Measurements from ENCODE around the gene HSPB6. TPM values are rescaled to one million over a fixed set of nuclear protein-coding genes. Genes with fewer than 3 reads are reported as not detected.

The HSPB6 gene
- total and polyA plus RNA-seq, 2 donors from 2014 or later = 53.1 to 64.3 TPM

DNA sequence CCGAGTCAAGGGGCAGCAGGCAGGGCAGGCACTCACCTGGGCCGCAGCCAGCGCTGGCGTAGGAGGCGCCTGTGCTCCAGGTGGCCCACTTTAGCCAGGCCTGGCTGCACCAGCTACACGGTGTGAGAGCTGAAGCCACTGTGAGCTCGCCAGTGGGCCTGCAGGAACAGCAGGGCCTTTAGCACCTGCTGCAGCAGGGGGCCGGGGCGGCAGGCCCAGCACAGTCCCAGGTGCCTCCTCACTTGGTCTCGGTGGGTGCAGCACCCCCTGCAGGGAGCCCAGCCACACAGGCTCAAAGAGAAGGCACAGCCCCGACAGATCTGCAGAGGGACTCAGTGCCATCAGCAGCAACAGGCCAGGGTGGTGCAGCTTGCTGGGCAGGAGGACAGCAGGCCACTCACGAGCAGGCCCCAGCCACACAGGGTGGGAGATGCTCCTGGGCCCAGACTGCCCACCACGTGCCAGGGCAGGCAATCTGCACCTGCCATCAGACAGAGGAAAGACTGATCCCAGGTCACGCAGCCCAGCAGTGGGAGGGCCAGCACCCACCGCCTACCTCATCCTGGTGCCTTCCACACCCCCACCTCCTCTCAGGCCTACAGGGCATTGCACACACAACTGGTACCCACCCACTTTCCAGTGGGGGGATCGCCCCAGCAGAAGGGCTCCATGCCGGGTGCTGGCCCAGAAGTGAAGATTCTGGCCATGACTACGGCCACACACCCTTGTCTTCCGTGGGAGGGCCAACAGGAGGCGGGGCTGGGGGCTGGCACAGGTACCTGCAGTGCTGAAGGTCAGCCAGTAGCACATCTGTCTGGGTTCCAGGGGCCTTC, 34.4 kb upstream of the HSPB6 start:
- intact Hi-C loops (cut with DNase I) = no loop called here
- Histone ChIP-seq H3K4me3 (ENCODE audit: low read length in 3 of 3) (no peak overlapping the region), H3K4me1 (ENCODE audit: control insufficient read depth in 2 of 3, insufficient read depth in 2 of 3, low read depth in 1 of 3, low read length in 3 of 3) (no peaks in the 10 kb centered on the region), H3K9ac (ENCODE audit: low read length in 3 of 3) (no peak overlapping the region), H3K9me3 (ENCODE audit: control insufficient read depth in 2 of 3, insufficient read depth in 1 of 3, low read length in 3 of 3) (no peaks in the 10 kb centered on the region), H3K27me3 (ENCODE audit: control insufficient read depth, insufficient read depth, low read length) (peaks cover 2% of the 10 kb centered on the region), H3K36me3 (ENCODE audit: control insufficient read depth in 2 of 3, insufficient read depth in 3 of 3, low read length in 3 of 3) (no peaks in the 10 kb centered on the region), H3K27ac (ENCODE audit: low read depth in 2 of 2, low read length in 2 of 2) (no peak overlapping the region)
- FAIRE-seq = no peak
- TF ChIP-seq, protein P1, sequence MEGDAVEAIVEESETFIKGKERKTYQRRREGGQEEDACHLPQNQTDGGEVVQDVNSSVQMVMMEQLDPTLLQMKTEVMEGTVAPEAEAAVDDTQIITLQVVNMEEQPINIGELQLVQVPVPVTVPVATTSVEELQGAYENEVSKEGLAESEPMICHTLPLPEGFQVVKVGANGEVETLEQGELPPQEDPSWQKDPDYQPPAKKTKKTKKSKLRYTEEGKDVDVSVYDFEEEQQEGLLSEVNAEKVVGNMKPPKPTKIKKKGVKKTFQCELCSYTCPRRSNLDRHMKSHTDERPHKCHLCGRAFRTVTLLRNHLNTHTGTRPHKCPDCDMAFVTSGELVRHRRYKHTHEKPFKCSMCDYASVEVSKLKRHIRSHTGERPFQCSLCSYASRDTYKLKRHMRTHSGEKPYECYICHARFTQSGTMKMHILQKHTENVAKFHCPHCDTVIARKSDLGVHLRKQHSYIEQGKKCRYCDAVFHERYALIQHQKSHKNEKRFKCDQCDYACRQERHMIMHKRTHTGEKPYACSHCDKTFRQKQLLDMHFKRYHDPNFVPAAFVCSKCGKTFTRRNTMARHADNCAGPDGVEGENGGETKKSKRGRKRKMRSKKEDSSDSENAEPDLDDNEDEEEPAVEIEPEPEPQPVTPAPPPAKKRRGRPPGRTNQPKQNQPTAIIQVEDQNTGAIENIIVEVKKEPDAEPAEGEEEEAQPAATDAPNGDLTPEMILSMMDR (IDR thresholded peaks at IDR 0.05; ENCODE audit: borderline replicate concordance, extremely low read depth, insufficient read depth) = no peak
- no peak for DNase-seq

DNA sequence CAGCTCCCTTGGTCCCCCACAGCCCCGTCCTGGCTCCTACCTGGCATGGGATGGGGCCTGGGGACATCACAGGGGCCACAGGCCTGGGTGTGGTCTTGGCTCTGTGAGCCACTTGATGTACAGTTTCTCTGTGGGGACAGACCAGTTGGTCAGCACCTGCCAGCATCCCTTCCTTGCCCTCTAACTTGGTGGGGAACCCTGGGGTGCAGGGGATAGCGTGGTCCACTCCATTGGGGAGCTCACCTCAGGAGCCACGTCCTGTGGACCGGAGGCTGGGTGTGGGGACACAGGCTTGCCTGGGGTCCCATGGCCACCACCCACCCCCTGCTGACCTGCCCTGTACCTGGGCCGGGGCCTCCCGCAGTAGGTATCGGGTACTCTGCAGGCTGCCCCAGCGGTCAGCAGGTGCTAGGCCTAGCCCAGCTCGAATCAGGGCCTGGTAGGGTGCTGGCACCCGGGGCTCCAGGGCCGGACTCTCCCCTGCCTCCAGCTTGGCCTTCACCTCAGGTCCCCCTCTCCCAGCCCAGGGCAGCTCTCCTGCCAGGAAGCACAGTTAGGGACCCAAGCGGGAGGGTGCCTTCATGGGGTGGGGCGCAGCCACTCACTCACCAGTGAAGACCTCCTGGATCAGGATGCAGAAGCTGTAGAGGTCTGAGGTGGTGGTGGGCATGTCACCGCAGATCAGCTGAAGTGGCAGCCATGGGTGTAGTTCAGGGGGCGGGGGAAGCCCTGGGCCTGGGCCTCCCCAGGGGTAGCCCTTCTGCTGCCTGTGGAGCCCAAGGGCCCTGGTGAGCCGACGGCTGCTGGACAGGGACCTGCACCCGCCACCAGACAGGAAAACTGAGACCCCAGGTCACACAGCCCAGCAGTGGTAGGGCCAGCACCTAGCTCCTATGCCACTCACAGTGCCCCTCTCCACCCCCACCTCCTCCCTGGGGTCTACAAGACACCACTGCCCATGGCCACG, 33.4 kb upstream of the HSPB6 start:
- DNase-seq (no peak), FAIRE-seq (no peak)
- TF ChIP-seq, protein P1 (IDR thresholded peaks at IDR 0.05; ENCODE audit: borderline replicate concordance, extremely low read depth, insufficient read depth) = no peak
- Histone ChIP-seq H3K4me3 (ENCODE audit: low read length in 3 of 3) (no peak overlapping the region), H3K9me3 (ENCODE audit: control insufficient read depth in 2 of 3, insufficient read depth in 1 of 3, low read length in 3 of 3) (no peaks in the 10 kb centered on the region), H3K27ac (ENCODE audit: low read depth in 2 of 2, low read length in 2 of 2) (no peak overlapping the region), H3K36me3 (ENCODE audit: control insufficient read depth in 2 of 3, insufficient read depth in 3 of 3, low read length in 3 of 3) (no peaks in the 10 kb centered on the region), H3K4me1 (ENCODE audit: control insufficient read depth in 2 of 3, insufficient read depth in 2 of 3, low read depth in 1 of 3, low read length in 3 of 3) (no peaks in the 10 kb centered on the region), H3K27me3 (ENCODE audit: control insufficient read depth, insufficient read depth, low read length) (no peaks in the 10 kb centered on the region), H3K9ac (ENCODE audit: low read length in 3 of 3) (no peak overlapping the region)
- intact Hi-C loops (cut with DNase I) = no loop called here

DNA sequence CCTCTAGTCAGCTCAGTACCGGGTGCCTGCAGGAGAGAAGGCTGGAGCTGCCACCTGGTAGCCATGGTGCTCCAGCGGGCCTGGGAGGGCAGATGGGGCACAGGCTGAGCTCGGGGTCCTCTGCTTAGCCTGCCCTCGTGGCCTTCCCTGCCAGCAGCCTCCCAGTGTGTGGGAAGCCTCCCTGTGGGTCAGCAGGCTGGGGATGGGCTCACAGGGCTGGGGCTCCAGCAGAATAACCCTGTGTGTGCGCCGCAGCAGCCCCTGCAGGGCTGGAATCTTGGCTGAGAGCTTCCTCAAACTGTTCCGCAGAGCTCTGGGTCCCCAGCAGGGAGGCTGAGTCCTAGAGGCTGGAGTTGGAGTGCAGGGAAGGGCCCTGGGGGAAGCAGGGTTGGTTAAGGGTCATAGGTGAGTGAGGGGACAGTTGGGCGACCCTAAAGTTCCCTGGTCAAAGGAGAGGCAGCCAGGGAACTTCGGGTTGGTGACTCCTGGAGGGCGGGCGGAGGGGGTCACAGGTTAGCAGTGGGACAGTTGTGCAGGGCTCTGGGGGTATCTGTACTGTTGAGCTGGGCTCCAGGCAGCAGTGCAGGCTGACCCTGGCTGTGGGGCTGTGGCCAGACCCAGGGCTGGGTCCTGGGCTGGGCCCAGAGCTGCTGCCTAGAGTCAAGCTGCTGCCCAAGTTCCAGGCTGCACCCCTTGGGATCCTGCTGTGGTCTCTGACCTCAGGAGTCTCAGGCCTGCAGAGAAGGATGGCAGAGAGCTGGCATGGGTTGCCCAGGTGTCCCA, 32.6 kb upstream of the HSPB6 start:
- DNase-seq = no peak
- H3K27me3 ChIP-seq (ENCODE audit: control insufficient read depth, insufficient read depth, low read length) = no peaks in the 10 kb centered on the region
- no peaks in the 10 kb centered on the region for H3K4me1 ChIP-seq (ENCODE audit: control insufficient read depth in 2 of 3, insufficient read depth in 2 of 3, low read depth in 1 of 3, low read length in 3 of 3)
- FAIRE-seq = no peak
- intact Hi-C loops (cut with DNase I) = no loop called here
- no peak overlapping the region for H3K9ac ChIP-seq (ENCODE audit: low read length in 3 of 3)
- H3K9me3 ChIP-seq (ENCODE audit: control insufficient read depth in 2 of 3, insufficient read depth in 1 of 3, low read length in 3 of 3) = no peaks in the 10 kb centered on the region
- H3K27ac ChIP-seq (ENCODE audit: low read depth in 2 of 2, low read length in 2 of 2) = no peak overlapping the region
- TF ChIP-seq, protein P1 (IDR thresholded peaks at IDR 0.05; ENCODE audit: borderline replicate concordance, extremely low read depth, insufficient read depth) = no peak
- no peaks in the 10 kb centered on the region for H3K36me3 ChIP-seq (ENCODE audit: control insufficient read depth in 2 of 3, insufficient read depth in 3 of 3, low read length in 3 of 3)
- H3K4me3 ChIP-seq (ENCODE audit: low read length in 3 of 3) = no peak overlapping the region

Data from kidney (tissue), 14 donors.